ENCODE measurements around the gene NEUROD1. TPM values are rescaled to one million over a fixed set of nuclear protein-coding genes. Genes with fewer than 3 reads are reported as not detected.
A peak's percentile ranks its signal among the peaks of the same experiment; 100 is the strongest.
"Not testable (repeated sequence)": the region's sequence is repeated elsewhere in the genome, so short reads cannot be mapped to it uniquely, and the experiment has no call there.

Gene NEUROD1
- under 1 TPM; 0.39 to 0.50 TPM for total RNA-seq
- polyA plus RNA-seq (ENCODE audit: insufficient read length in 2 of 2), result 1 to 10 TPM; 3.2 to 5.4 TPM
- long read RNA-seq, donor 1, partial matches to known transcripts, result 0 of 2 reads
- long read RNA-seq, donor 1, other reads (novel, unspliced or antisense), result 0 of 2 reads
- long read RNA-seq, donor 2, result 0 reads
- long read RNA-seq, donor 3, partial matches to known transcripts, result 0 of 1 reads
- long read RNA-seq, donor 3, other reads (novel, unspliced or antisense), result 0 of 1 reads
- long read RNA-seq, donor 4, partial matches to known transcripts, result 0 of 1 reads
- long read RNA-seq, donor 4, other reads (novel, unspliced or antisense), result 0 of 1 reads

DNA sequence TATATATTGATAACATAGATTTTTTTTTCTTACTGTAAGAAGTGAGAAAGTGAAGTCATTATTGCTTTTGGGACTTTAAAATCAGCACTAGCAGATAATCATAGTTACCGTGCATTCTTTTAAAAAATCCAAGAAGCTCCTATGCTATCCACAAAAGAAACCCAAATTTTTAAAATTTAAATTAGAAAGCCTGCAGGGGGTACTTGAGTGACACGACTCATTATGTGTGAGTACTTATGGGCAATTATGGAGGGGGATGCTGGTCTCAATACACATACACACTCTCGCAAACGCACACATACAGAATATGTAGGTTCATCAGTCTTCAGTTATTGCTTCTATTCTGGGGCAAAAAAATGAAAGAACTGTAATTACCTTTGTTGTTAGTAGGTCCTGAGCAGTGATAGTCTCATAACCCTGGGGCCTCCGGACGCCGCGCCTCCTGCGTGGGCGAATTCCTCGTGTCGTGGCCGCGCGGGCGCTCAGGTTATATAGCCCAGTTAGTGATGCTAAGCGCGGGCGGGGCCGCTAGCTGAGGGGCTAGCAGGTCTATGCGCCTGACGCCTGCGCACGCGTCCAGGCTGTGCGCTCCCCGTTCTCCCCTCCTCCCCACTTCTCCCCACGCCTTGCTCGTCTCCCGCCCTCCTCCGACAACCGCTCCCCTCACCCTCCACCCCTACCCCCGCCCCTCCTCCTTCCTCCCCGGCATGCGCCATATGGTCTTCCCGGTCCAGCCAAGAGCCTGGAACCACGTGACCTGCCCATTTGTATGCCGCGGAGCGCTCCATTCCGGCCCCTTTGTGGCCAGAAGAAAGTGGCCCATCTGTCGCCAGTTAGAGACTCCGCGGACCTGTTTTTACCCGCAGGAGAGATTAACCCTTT, at the start of gene NEUROD1:
Gene NEUROD1 (minus strand): TSS at position 463 of the 882 bp plus-strand sequence. CDS start 1,657 bp downstream, outside the sequence.
- WGBS (ENCODE audit: insufficient coverage), result 0% methylated on average over 41 of the region's 45 CpGs
- Histone ChIP-seq H3K36me3 (ENCODE audit: control insufficient read depth, insufficient read depth, low read length) (no peaks in the 10 kb centered on the region), H3K4me3 (ENCODE audit: low read depth, low read length) (peak within 1 kb of the TSS; percentile 4), H3K27ac (ENCODE audit: low read depth, low read length) (no peak within 1 kb of the TSS), H3K27me3 (ENCODE audit: control insufficient read depth, insufficient read depth, low read length) (peaks cover 84% of the 10 kb centered on the region), H3K4me1 (ENCODE audit: control insufficient read depth, insufficient read depth, low read length) (peaks cover 61% of the 10 kb centered on the region), H3K9me3 (ENCODE audit: control insufficient read depth, insufficient read depth, low read length) (no peaks in the 10 kb centered on the region)
- DNase-seq (ENCODE audit: low read depth in 4 of 6, low spot score in 6 of 6), result peak in 2 of 6 donors; percentile 94 to 95

DNA sequence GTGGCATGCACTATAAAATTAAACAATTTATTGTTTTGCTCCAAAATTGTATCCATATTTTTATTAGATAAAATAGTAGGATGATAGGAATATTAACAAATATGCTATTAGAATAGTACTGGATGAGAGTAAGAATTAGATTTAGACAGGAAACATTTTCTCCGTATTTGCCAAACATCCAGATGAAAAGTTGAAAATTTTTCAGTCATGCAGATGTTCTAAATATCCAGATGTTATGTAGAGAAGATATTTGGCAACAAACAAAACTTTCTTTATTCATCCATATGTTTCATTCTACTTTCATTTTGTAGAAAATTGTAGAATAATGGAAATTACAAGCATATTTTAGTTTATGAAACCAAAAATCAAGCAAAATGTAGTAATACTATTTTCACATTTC, 45.2 kb upstream of the NEUROD1 start:
- Histone ChIP-seq H3K4me3 (ENCODE audit: low read depth, low read length) (no peak overlapping the region), H3K27me3 (ENCODE audit: control insufficient read depth, insufficient read depth, low read length) (peaks cover 2% of the 10 kb centered on the region), H3K4me1 (ENCODE audit: control insufficient read depth, insufficient read depth, low read length) (no peaks in the 10 kb centered on the region), H3K36me3 (ENCODE audit: control insufficient read depth, insufficient read depth, low read length) (no peaks in the 10 kb centered on the region), H3K27ac (ENCODE audit: low read depth, low read length) (no peak overlapping the region), H3K9me3 (ENCODE audit: control insufficient read depth, insufficient read depth, low read length) (peaks cover 2% of the 10 kb centered on the region)
- DNase-seq (ENCODE audit: low read depth in 4 of 6, low spot score in 6 of 6), result no peak
- no CpG with 5 or more reads among the region's 1 CpG for WGBS (ENCODE audit: insufficient coverage)

DNA sequence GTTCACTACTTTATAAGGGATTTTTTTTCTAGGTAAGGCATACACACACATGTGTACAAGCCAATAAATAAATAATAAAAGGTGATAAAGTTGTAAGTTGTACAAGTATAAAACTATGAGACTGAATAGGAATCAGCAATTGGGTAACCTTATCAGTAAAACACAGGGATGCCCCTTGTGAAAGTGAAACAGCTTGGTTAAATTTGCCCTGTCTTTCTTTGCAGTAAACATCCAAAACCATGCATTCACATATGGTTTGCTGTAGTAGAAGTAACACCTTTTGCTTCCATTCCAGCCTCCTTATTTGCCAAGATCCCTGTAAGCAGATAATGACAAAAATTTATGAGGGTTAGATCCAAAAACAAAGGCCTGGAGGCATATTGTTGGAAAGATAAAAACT, 44.3 kb upstream of the NEUROD1 start:
- no peak for DNase-seq (ENCODE audit: low read depth in 4 of 6, low spot score in 6 of 6)
- Histone ChIP-seq H3K4me3 (ENCODE audit: low read depth, low read length) (no peak overlapping the region), H3K27ac (ENCODE audit: low read depth, low read length) (no peak overlapping the region), H3K9me3 (ENCODE audit: control insufficient read depth, insufficient read depth, low read length) (peaks cover 2% of the 10 kb centered on the region), H3K36me3 (ENCODE audit: control insufficient read depth, insufficient read depth, low read length) (no peaks in the 10 kb centered on the region), H3K27me3 (ENCODE audit: control insufficient read depth, insufficient read depth, low read length) (peaks cover 2% of the 10 kb centered on the region), H3K4me1 (ENCODE audit: control insufficient read depth, insufficient read depth, low read length) (no peaks in the 10 kb centered on the region)

DNA sequence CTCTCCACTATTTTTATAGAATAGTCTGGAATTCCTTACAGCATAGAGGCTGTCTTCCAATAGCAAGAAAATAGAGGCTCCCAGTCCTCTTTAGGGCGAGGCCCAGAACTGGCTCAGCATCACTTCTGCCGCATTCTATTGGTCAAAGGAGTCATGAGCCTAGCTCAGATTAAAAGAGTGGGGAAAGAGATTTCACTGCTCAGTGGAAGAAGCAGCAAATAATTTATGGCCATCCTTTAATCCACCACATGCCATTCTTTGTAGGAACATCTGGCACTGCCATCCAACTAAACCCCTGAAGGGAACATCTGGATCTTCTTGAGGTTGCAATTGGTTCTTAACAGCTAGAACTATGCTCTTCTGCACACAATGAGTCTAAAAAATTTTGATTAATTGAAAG, 43.4 kb upstream of the NEUROD1 start:
- DNase-seq (ENCODE audit: low read depth in 4 of 6, low spot score in 6 of 6), result no peak
- 0% methylated on average over 1 of the region's 2 CpGs for WGBS (ENCODE audit: insufficient coverage)
- Histone ChIP-seq H3K36me3 (ENCODE audit: control insufficient read depth, insufficient read depth, low read length) (no peaks in the 10 kb centered on the region), H3K9me3 (ENCODE audit: control insufficient read depth, insufficient read depth, low read length) (no peaks in the 10 kb centered on the region), H3K27me3 (ENCODE audit: control insufficient read depth, insufficient read depth, low read length) (peaks cover 2% of the 10 kb centered on the region), H3K4me3 (ENCODE audit: low read depth, low read length) (no peak overlapping the region), H3K4me1 (ENCODE audit: control insufficient read depth, insufficient read depth, low read length) (no peaks in the 10 kb centered on the region), H3K27ac (ENCODE audit: low read depth, low read length) (no peak overlapping the region)

DNA sequence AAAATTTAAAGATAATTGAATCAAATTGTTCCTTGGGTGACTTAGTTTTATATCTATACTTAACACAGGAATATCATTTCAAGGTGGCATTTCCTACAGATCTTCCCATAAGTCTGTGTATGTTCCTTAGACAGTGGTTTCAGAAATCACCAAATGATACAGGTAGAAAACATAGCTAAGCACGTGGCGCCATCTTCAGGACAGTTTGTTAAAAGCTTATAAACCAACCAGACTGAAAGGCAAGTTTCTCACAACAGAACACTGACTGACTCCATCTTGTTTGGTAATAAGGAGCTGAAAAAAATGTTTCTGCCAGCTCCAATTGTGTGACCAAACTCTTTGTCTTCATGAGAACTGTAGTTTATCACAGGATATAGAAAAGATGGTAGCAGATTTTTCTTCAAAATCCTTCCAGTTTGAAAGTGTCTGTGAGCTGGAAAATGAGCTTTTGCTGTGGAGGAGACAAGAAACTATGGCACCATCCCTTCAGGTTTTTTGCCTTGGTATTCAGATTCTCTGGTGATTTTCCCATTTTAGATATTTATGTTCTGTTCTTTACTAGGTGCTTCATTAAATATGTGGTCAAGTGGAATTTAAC, 34.8 kb upstream of the NEUROD1 start:
- no peaks in the 10 kb centered on the region for H3K9me3 ChIP-seq (ENCODE audit: control insufficient read depth, insufficient read depth, low read length)
- H3K4me3 ChIP-seq (ENCODE audit: low read depth, low read length), result no peak overlapping the region
- no peak overlapping the region for H3K27ac ChIP-seq (ENCODE audit: low read depth, low read length)
- no peaks in the 10 kb centered on the region for H3K27me3 ChIP-seq (ENCODE audit: control insufficient read depth, insufficient read depth, low read length)
- H3K36me3 ChIP-seq (ENCODE audit: control insufficient read depth, insufficient read depth, low read length), result no peaks in the 10 kb centered on the region
- DNase-seq (ENCODE audit: low read depth in 4 of 6, low spot score in 6 of 6), result peak; percentile 72 to 98 (median 85)
- WGBS (ENCODE audit: insufficient coverage), result no CpG with 5 or more reads among the region's 2 CpGs
- H3K4me1 ChIP-seq (ENCODE audit: control insufficient read depth, insufficient read depth, low read length), result no peaks in the 10 kb centered on the region

DNA sequence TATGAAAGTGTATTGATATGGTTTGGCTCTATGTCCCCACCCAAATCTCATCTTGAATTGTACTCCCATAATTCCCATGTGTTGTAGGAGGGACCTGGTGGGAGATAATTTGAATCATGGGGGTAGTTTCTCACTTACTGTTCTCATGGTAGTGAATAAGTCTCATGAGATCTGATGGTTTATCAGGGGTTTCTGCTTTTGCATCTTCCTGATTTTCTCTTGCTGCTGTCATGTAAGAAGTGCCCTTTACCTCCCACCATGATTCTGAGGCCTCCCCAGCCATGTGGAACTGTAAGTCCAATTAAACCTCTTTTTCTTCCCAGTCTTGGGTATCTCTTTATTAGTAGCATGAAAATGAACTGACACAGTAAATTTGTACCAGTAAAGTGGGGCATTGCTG, 30.7 kb upstream of the NEUROD1 start:
- not testable (repeated sequence) for H3K4me1 ChIP-seq (ENCODE audit: control insufficient read depth, insufficient read depth, low read length); H3K4me3 ChIP-seq (ENCODE audit: low read depth, low read length); H3K27ac ChIP-seq (ENCODE audit: low read depth, low read length); H3K9me3 ChIP-seq (ENCODE audit: control insufficient read depth, insufficient read depth, low read length); H3K27me3 ChIP-seq (ENCODE audit: control insufficient read depth, insufficient read depth, low read length); DNase-seq (ENCODE audit: low read depth in 4 of 6, low spot score in 6 of 6); H3K36me3 ChIP-seq (ENCODE audit: control insufficient read depth, insufficient read depth, low read length)

DNA sequence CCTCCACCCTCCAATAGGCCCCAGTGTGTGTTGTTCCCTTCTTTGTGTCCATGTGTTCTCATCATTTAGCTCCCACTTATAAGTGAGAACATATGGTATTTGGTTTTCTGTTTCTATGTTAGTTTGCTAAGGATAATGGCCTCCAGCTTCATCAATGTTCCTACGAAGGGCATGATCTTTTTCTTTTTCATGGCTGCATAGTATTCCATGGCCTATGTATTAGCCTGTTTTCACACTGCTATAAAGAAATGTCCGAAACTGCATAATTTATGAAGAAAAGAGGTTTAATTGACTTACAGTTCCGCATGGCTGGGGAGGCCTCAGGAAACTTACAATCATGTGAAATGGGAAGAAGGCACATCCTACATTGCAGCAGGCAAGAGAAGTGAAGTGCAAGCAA, 22.2 kb upstream of the NEUROD1 start:
- DNase-seq (ENCODE audit: low read depth in 4 of 6, low spot score in 6 of 6); H3K4me3 ChIP-seq (ENCODE audit: low read depth, low read length); H3K36me3 ChIP-seq (ENCODE audit: control insufficient read depth, insufficient read depth, low read length); H3K9me3 ChIP-seq (ENCODE audit: control insufficient read depth, insufficient read depth, low read length); H3K27ac ChIP-seq (ENCODE audit: low read depth, low read length); H3K4me1 ChIP-seq (ENCODE audit: control insufficient read depth, insufficient read depth, low read length); H3K27me3 ChIP-seq (ENCODE audit: control insufficient read depth, insufficient read depth, low read length): not testable (repeated sequence)
- 69% methylated on average over 2 of the region's 3 CpGs for WGBS (ENCODE audit: insufficient coverage)

DNA sequence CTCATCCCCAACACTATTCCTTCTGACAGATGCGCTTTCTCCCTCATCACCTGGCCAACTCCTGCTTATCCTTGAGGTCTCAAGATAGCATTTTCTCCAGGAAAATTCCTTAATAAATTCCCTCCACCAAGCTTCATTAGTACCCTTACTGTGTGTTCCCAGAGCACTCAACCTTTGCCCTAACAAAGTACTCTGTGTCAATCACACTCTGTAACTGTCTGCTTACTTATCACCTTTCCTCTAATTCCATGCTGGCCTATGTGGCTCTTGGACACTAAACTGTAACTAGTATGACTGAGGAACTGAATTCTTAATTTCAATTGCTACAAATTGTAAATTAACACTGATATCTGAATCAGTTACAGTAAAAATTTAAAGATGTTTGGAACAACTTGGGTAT, 17.9 kb upstream of the NEUROD1 start:
- Histone ChIP-seq H3K27me3 (ENCODE audit: control insufficient read depth, insufficient read depth, low read length) (no peaks in the 10 kb centered on the region), H3K36me3 (ENCODE audit: control insufficient read depth, insufficient read depth, low read length) (no peaks in the 10 kb centered on the region), H3K27ac (ENCODE audit: low read depth, low read length) (no peak overlapping the region), H3K4me1 (ENCODE audit: control insufficient read depth, insufficient read depth, low read length) (no peaks in the 10 kb centered on the region), H3K4me3 (ENCODE audit: low read depth, low read length) (no peak overlapping the region), H3K9me3 (ENCODE audit: control insufficient read depth, insufficient read depth, low read length) (no peaks in the 10 kb centered on the region)
- no peak for DNase-seq (ENCODE audit: low read depth in 4 of 6, low spot score in 6 of 6)
- 95% methylated on average over 1 of the region's 1 CpG for WGBS (ENCODE audit: insufficient coverage)

DNA sequence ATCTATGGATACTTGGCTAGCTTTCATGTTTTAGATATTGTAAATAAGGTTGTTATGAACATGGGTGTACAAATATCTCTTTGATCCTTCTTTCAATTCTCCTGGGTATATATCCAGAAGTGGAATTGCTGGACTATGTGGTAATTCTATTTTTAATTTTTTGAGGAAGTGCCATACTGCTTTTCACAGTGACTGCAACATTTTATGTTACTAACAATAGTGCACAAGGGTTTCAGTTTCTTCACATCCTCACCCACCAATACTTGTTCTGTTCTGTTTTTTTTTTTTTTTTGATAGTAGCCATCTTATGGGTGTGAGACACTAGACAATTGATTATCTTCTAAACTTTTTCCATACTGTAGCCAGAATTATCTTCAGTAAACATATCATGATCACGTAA, 17.3 kb upstream of the NEUROD1 start:
- no peak overlapping the region for H3K4me3 ChIP-seq (ENCODE audit: low read depth, low read length)
- H3K4me1 ChIP-seq (ENCODE audit: control insufficient read depth, insufficient read depth, low read length), result no peaks in the 10 kb centered on the region
- no peak overlapping the region for H3K27ac ChIP-seq (ENCODE audit: low read depth, low read length)
- H3K36me3 ChIP-seq (ENCODE audit: control insufficient read depth, insufficient read depth, low read length), result no peaks in the 10 kb centered on the region
- DNase-seq (ENCODE audit: low read depth in 4 of 6, low spot score in 6 of 6), result no peak
- H3K27me3 ChIP-seq (ENCODE audit: control insufficient read depth, insufficient read depth, low read length), result no peaks in the 10 kb centered on the region
- no peaks in the 10 kb centered on the region for H3K9me3 ChIP-seq (ENCODE audit: control insufficient read depth, insufficient read depth, low read length)
- WGBS (ENCODE audit: insufficient coverage), result 93% methylated on average over 1 of the region's 1 CpG

Data from spinal cord (tissue), 10 donors.